Ascending aorta (tissue), 2 donors: Measurements from ENCODE around the gene CAMK2D. TPM values are rescaled to one million over a fixed set of nuclear protein-coding genes. Genes with fewer than 3 reads are reported as not detected.
"Not testable (repeated sequence)": the region's sequence is repeated elsewhere in the genome, so short reads cannot be mapped to it uniquely, and the experiment has no call there.

Source experiments
- DNase-seq, 2 donors: peaks; one replicate each; pipeline ENCODE4 v3.0.0-alpha.2; 2019; ENCODE audit warnings: low spot score in 2 of 2
- H3K27ac ChIP-seq, 2 donors: fragments of 200-600 bp; sonication (generic); one replicate each; pipeline ENCODE4 v1.5.1; 2016 to 2017; ENCODE audit warnings: mild to moderate bottlenecking in 1 of 2
- H3K27me3 ChIP-seq: fragments of 200-600 bp; sonication (generic); one replicate; pipeline ENCODE4 v1.5.1; 2017
- H3K36me3 ChIP-seq, 2 donors: fragments of 200-600 bp; sonication (generic); one replicate each; pipeline ENCODE4 v1.5.1; 2016
- H3K4me1 ChIP-seq, 2 donors: fragments of 200-600 bp; sonication (generic); one replicate each; pipeline ENCODE4 v1.5.1; 2016 to 2017; ENCODE audit warnings: mild to moderate bottlenecking in 1 of 2
- H3K4me3 ChIP-seq, 2 donors: fragments of 200-600 bp; sonication (generic); one replicate each; pipeline ENCODE4 v1.5.1; 2016 to 2017; ENCODE audit warnings: mild to moderate bottlenecking in 1 of 2
- H3K9me3 ChIP-seq, 2 donors: fragments of 200-600 bp; sonication (generic); one replicate each; pipeline ENCODE4 v1.5.1; 2016
- intact Hi-C: fragments of 100-400 bp; cut with DNase I; formaldehyde crosslinking; loops from one replicate; pipeline ENCODE4 v1.15.1; 2023
- total RNA-seq: library from RNA; depleted of rRNA; stranded (reverse); fragments of >200 nt; gene quantifications from one replicate; pipeline ENCODE4 v1.1.0, GENCODE V29; 2016
- TF ChIP-seq, protein P1 (sequence below), 3 experiments: fragments of 200-600 bp in 2 of 3; fragments of 450-650 bp in 1 of 3; sonication (generic) in 2 of 3; IDR thresholded peaks; one replicate each; pipeline ENCODE4 v1.5.1; 2016 to 2019; ENCODE audit warnings: antibody characterized with exemption in 3 of 3, mild to moderate bottlenecking in 1 of 3, moderate library complexity in 1 of 3

Gene CAMK2D
- total RNA-seq, 1 donor from 2014 or later = 23.8 TPM

DNA sequence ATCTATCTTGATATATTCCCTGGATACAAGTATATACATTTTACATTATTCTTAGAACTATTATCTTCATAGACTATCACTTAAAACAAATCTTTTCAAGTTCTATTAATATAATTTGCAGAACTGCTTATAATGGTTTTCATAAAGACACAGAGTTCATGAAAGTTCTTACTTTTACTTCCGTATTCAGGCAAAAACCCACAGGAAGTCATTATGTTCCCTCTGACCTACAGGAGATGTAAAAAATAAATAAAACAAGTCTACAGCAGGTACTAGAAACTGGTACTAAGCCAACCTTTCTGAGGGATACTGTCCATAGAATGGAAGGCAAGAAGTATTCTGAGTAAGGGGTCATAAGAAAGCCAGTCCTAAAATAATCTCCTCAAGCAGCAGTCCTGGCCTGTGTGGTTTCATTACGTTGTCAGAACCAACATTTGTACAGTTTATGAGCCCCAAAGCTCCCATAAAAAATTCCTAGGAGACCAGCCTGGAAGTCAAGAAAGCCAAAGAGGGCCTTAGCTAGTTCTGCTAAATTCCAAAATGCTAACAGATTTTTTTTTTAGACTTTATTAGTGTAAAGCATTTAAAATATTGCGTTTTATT lies 68.6 kb downstream of the CAMK2D start:
- Histone ChIP-seq H3K36me3 (no peaks in the 10 kb centered on the region), H3K27me3 (no peaks in the 10 kb centered on the region), H3K4me3 (no peak overlapping the region), H3K4me1 (peaks cover 0 to 12% of the 10 kb centered on the region in 2 donors), H3K27ac (peak overlapping the region in 1 of 2 donors; percentile 30), H3K9me3 (no peaks in the 10 kb centered on the region)
- TF ChIP-seq, protein P1, sequence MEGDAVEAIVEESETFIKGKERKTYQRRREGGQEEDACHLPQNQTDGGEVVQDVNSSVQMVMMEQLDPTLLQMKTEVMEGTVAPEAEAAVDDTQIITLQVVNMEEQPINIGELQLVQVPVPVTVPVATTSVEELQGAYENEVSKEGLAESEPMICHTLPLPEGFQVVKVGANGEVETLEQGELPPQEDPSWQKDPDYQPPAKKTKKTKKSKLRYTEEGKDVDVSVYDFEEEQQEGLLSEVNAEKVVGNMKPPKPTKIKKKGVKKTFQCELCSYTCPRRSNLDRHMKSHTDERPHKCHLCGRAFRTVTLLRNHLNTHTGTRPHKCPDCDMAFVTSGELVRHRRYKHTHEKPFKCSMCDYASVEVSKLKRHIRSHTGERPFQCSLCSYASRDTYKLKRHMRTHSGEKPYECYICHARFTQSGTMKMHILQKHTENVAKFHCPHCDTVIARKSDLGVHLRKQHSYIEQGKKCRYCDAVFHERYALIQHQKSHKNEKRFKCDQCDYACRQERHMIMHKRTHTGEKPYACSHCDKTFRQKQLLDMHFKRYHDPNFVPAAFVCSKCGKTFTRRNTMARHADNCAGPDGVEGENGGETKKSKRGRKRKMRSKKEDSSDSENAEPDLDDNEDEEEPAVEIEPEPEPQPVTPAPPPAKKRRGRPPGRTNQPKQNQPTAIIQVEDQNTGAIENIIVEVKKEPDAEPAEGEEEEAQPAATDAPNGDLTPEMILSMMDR (IDR thresholded peaks at IDR 0.05) = no peak
- intact Hi-C loops = no loop called here
- DNase-seq = no peak

DNA sequence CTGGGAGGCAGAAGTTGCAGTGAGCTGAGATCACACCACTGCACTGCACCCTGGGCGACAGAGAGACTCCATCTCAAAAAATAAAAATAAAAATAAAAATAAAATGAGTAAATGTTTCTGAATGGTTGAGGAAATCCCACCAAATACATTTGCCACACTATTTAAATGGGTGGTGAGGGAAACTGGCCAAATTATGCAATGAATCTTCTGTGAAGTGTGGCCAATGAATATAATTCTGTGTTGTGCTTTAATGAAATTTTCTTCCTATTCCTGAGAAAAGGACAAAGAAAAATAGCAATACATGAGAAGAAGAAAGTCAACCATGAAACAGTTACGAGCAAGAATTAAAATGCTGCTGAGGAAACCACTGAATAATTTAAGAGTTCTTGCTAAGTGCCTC lies 69.9 kb downstream of the CAMK2D start:
- Histone ChIP-seq H3K4me1 (peaks cover 0 to 16% of the 10 kb centered on the region in 2 donors), H3K4me3 (no peak overlapping the region), H3K27me3 (no peaks in the 10 kb centered on the region), H3K27ac (no peak overlapping the region), H3K36me3 (no peaks in the 10 kb centered on the region), H3K9me3 (no peaks in the 10 kb centered on the region)
- no peak for DNase-seq
- intact Hi-C loops = no loop called here
- TF ChIP-seq, protein P1 (IDR thresholded peaks at IDR 0.05) = no peak

DNA sequence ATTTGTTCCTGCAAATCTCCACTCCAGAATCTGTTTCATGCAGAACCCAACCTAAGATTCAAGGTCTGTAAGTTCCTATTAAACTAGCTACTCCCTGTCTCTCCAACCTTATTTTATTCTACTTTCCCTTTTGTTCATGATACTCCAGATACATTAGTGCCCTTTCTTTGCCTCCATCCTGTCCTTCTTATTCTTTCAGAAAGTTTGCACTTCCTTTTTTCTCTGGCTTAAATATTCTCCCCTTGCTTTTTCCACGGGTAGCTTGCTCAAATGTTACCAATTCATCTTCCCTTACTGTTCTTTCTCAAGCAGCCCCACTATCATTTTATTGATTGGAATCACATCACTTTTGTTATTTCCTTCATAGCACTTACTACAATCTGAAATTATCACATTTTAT lies 72.1 kb downstream of the CAMK2D start:
- no peak overlapping the region for H3K27ac ChIP-seq
- H3K4me1 ChIP-seq = peaks cover 6 to 21% of the 10 kb centered on the region in 2 donors
- H3K4me3 ChIP-seq = no peak overlapping the region
- intact Hi-C loops = loop anchor here (5.0 to 10.0 kb wide), 2 partner anchors 142 to 285 kb away; partner anchors contain the start of gene ARSJ
- TF ChIP-seq, protein P1 (IDR thresholded peaks at IDR 0.05) = no peak
- no peak for DNase-seq
- H3K27me3 ChIP-seq = no peaks in the 10 kb centered on the region
- no peaks in the 10 kb centered on the region for H3K9me3 ChIP-seq
- H3K36me3 ChIP-seq = no peaks in the 10 kb centered on the region

DNA sequence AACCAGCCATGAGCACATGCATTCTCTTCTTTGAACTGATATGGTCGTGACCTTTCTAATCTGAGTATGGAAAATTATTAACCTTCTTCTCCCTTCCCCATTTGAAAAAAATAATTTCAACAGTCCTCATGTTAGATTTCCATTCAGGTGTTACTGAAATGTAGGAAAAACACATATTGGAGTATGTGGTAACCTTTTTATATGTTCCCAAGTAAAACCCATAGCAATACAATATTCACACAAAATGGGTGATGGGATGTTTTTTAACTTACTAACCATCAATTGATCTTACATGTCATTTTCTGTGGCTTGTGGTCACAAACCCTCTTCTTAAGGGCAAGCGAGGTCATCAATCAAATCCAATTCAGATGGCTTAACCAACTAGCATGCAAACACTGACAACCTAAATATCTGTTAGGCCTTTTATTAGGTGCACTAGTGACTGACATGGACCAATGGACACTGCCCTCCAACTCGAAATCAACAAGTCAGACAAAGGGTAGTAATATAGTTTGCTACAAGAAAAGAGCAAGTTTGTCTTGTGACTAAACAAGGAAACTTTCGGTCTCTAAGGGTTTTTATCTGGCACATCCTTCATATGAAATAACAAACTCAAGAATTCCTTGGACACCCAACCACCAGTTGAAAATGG lies 74.3 kb downstream of the CAMK2D start:
- Histone ChIP-seq H3K27me3 (no peaks in the 10 kb centered on the region), H3K27ac (peak overlapping the region in 1 of 2 donors; percentile 72), H3K4me3 (peak overlapping the region in 1 of 2 donors; percentile 1), H3K4me1 (peaks cover 16 to 28% of the 10 kb centered on the region in 2 donors), H3K9me3 (no peaks in the 10 kb centered on the region), H3K36me3 (no peaks in the 10 kb centered on the region)
- TF ChIP-seq, protein P1 (IDR thresholded peaks at IDR 0.05) = no peak
- intact Hi-C loops = loop anchor here (5.0 to 10.0 kb wide), 2 partner anchors 140 to 288 kb away; partner anchors contain the start of gene ARSJ
- DNase-seq = no peak

DNA sequence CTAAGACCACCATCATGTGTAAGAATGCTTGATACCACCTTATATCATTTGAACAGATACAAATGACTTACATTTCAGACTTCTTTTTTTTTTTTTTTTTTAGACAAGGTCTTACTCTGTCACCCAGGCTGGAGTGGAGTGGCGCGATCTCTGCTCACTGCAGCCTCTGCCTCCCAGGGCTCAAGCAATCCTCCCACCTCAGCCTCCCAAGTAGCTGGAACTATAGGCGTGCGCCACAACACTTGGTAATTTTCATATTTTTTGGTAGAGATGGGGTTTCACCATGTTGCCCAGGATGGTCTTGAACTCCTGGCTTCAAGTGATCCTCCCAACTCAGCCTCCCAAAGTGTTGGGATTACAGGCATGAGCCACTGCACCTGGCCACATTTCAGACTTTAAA lies 76.4 kb downstream of the CAMK2D start:
- intact Hi-C loops = loop anchor here (2.0 to 10.0 kb wide), 4 partner anchors 76 to 290 kb away; partner anchors contain the start of genes ARSJ and CAMK2D
- not testable (repeated sequence) for H3K36me3 ChIP-seq, H3K27me3 ChIP-seq, H3K4me3 ChIP-seq, DNase-seq, H3K9me3 ChIP-seq
- Histone ChIP-seq H3K4me1 (peaks cover 16 to 19% of the 10 kb centered on the region in 2 donors), H3K27ac (peak overlapping the region; percentile 38 to 90)

DNA sequence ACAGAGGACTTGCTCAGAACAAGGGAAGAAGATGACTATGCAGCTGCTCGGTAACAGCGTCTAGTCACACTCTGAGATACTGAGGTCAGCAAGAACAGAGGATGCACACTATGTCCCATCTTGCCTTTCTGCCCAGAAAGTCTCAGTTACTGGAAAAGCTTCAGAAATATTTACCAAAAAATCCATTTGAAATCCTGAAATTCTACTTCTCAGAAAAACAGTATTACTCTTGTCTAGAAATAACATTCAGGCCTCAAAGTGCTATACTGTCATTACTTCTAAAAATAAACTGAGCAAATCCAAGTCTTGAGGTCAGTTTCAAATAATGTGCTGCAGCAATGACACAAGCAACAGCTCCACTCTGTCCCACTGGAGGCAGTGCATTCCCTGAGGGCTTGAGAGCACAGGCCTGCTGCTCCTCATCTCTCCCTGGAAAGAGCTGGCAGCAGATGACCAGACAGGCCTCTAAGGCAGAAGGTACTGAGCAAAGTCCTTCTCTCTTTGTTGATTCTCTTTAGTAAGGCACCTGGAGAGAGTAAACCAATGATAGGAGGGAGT lies 76.9 kb downstream of the CAMK2D start:
- H3K27ac ChIP-seq = peak overlapping the region; percentile 38 to 90
- DNase-seq = peak; percentile 17 to 85

More for the DNA sequence above, 76.9 kb downstream of the CAMK2D start:
- Histone ChIP-seq H3K27me3 (no peaks in the 10 kb centered on the region), H3K4me1 (peaks cover 16 to 19% of the 10 kb centered on the region in 2 donors), H3K36me3 (no peaks in the 10 kb centered on the region), H3K9me3 (no peaks in the 10 kb centered on the region), H3K4me3 (no peak overlapping the region)
- TF ChIP-seq, protein P1 (IDR thresholded peaks at IDR 0.05) = peak; percentile 45 to 60 (median 55)
- intact Hi-C loops = loop anchor here (2.0 to 10.0 kb wide), 5 partner anchors 76 to 290 kb away; partner anchors contain the start of genes ARSJ and CAMK2D
